IMR-90 (cell line): ENCODE results near the gene GALNT14. TPM values are rescaled to one million over a fixed set of nuclear protein-coding genes. Genes with fewer than 3 reads are reported as not detected.

Experiments
- ATAC-seq: fragments of 200-7000 bp; cut with Tn5 transposase; 2 replicates; pipeline ENCODE4 v1.9.1; 2020; ENCODE audit warnings: low read depth, mild to moderate bottlenecking, moderate library complexity
- BruUV-seq: library from RNA; stranded (reverse); fragments of 400-500 nt; replicated peaks from 2 replicates; lab custom pipeline; 2021; lab: Mats Ljungman, UMichigan
- CTCF ChIA-PET: fragments of 300-600 bp; formaldehyde crosslinking; extraction: SDS; loops from one replicate; lab custom pipeline; 2021; ENCODE audit warnings: antibody characterized with exemption; lab: Yijun Ruan, JAX
- POLR2A ChIA-PET: fragments of 300-600 bp; sonication (Branson Sonifier 250); formaldehyde crosslinking; loops from one replicate; lab custom pipeline; 2022; ENCODE audit warnings: antibody characterized with exemption; ENCODE audit not compliant: unreplicated experiment; lab: Charles Lee
- DNase-seq: peaks from one replicate; pipeline ENCODE4 v3.0.0; 2013
- H2AFZ ChIP-seq: replicated peaks from 2 replicates; pipeline ENCODE3; 2013; ENCODE audit warnings: low read length, mild to moderate bottlenecking; ENCODE audit not compliant: poor library complexity
- H2AK5ac ChIP-seq: 2 replicates; pipeline ENCODE4 v1.6.1; 2013; ENCODE audit warnings: low read depth, low read length, inconsistent platforms
- H2AK9ac ChIP-seq: replicated peaks from 2 replicates; pipeline ENCODE3; 2013; ENCODE audit warnings: mild to moderate bottlenecking, low read depth, low read length, moderate library complexity; ENCODE audit not compliant: poor library complexity
- H2BK120ac ChIP-seq: 2 replicates; pipeline ENCODE4 v1.6.1; 2013; ENCODE audit warnings: low read depth, low read length, inconsistent platforms
- H2BK15ac ChIP-seq: 3 replicates; pipeline ENCODE4 v1.6.1; 2013; ENCODE audit warnings: low read depth, low read length, inconsistent platforms
- H2BK20ac ChIP-seq: 2 replicates; pipeline ENCODE4 v1.6.1; 2013; ENCODE audit warnings: low read depth, mild to moderate bottlenecking, inconsistent platforms, low read length, moderate library complexity
- H2BK5ac ChIP-seq: 2 replicates; pipeline ENCODE4 v1.6.1; 2013; ENCODE audit warnings: mild to moderate bottlenecking, low read depth, low read length, inconsistent platforms; ENCODE audit not compliant: poor library complexity, severe bottlenecking
- H3K14ac ChIP-seq: replicated peaks from 2 replicates; pipeline ENCODE4 v1.6.1; 2013; ENCODE audit warnings: low read depth, low read length, inconsistent platforms
- H3K18ac ChIP-seq: 2 replicates; pipeline ENCODE4 v1.6.1; 2013; ENCODE audit warnings: low read depth, low read length, control low read depth
- H3K23ac ChIP-seq: 2 replicates; pipeline ENCODE4 v1.6.1; 2013; ENCODE audit warnings: low read depth, low read length, inconsistent platforms
- H3K27ac ChIP-seq: 2 replicates; pipeline ENCODE4 v1.5.1; 2013; ENCODE audit warnings: mild to moderate bottlenecking, control low read depth, low read length; ENCODE audit not compliant: insufficient read depth
- H3K27me3 ChIP-seq: 2 replicates; pipeline ENCODE4 v1.6.1; 2013; ENCODE audit warnings: low read length; ENCODE audit not compliant: control insufficient read depth, insufficient read depth
- H3K36me3 ChIP-seq: 2 replicates; pipeline ENCODE4 v1.6.1; 2013; ENCODE audit warnings: low read length, mixed read lengths; ENCODE audit not compliant: control insufficient read depth, insufficient read depth
- H3K4ac ChIP-seq: 2 replicates; pipeline ENCODE4 v1.6.1; 2013; ENCODE audit warnings: low read depth, low read length, inconsistent platforms
- H3K4me1 ChIP-seq: 2 replicates; pipeline ENCODE4 v1.6.1; 2013; ENCODE audit warnings: low read length, mixed read lengths; ENCODE audit not compliant: control insufficient read depth, insufficient read depth
- H3K4me2 ChIP-seq: 2 replicates; pipeline ENCODE4 v1.6.1; 2013; ENCODE audit warnings: low read depth, mild to moderate bottlenecking, control low read depth, low read length, moderate library complexity
- H3K4me3 ChIP-seq: 2 replicates; pipeline ENCODE4 v1.5.1; 2013; ENCODE audit warnings: low read depth, mild to moderate bottlenecking, control low read depth, low read length, moderate library complexity; ENCODE audit not compliant: insufficient read depth
- H3K56ac ChIP-seq: 2 replicates; pipeline ENCODE4 v1.6.1; 2013; ENCODE audit warnings: low read length, inconsistent platforms; ENCODE audit not compliant: insufficient read depth; ENCODE audit errors: extremely low read depth
- H3K79me1 ChIP-seq, 2 experiments: 2 replicates each; pipeline ENCODE4 v1.6.1; 2013; ENCODE audit warnings: low read length in 2 of 2, inconsistent platforms in 1 of 2, low read depth in 1 of 2
- H3K9ac ChIP-seq: 2 replicates; pipeline ENCODE4 v1.6.1; 2013; ENCODE audit warnings: low read depth, low read length, control low read depth
- H3K9me1 ChIP-seq: 2 replicates; pipeline ENCODE4 v1.6.1; 2013; ENCODE audit warnings: low read length, inconsistent platforms; ENCODE audit not compliant: insufficient read depth
- H3K9me3 ChIP-seq: 2 replicates; pipeline ENCODE4 v1.6.1; 2013; ENCODE audit warnings: low read length; ENCODE audit not compliant: control insufficient read depth, insufficient read depth
- H4K20me1 ChIP-seq: 2 replicates; pipeline ENCODE4 v1.6.1; 2013; ENCODE audit warnings: low read length, inconsistent platforms; ENCODE audit not compliant: insufficient read depth
- H4K5ac ChIP-seq: 2 replicates; pipeline ENCODE4 v1.6.1; 2013; ENCODE audit warnings: mild to moderate bottlenecking, low read depth, low read length, control low read depth
- H4K8ac ChIP-seq, 2 experiments: 2 replicates each; pipeline ENCODE4 v1.6.1; 2013; ENCODE audit warnings: low read depth in 2 of 2, low read length in 2 of 2, control low read depth in 1 of 2, inconsistent platforms in 1 of 2
- H4K91ac ChIP-seq: 2 replicates; pipeline ENCODE4 v1.6.1; 2013; ENCODE audit warnings: low read depth, low read length, inconsistent platforms; ENCODE audit not compliant: insufficient read depth
- BHLHE40 ChIP-seq: fragments of 150-350 bp; IDR thresholded peaks from 2 replicates; pipeline ENCODE4 v1.6.1; 2016; ENCODE audit warnings: mild to moderate bottlenecking, low read depth, low read length
- CEBPB ChIP-seq: IDR thresholded peaks from 2 replicates; pipeline ENCODE4 v1.6.1; 2012; ENCODE audit warnings: low read depth, low read length, improper control_type of control experiment
- NFE2L2 ChIP-seq: fragments of 150-350 bp; IDR thresholded peaks from 2 replicates; pipeline ENCODE4 v1.6.1; 2016; ENCODE audit warnings: low read depth, mild to moderate bottlenecking, low read length
- RAD21 ChIP-seq: IDR thresholded peaks from 2 replicates; pipeline ENCODE4 v1.6.1; 2012; ENCODE audit warnings: low read length, improper control_type of control experiment
- RCOR1 ChIP-seq: IDR thresholded peaks from 2 replicates; pipeline ENCODE4 v1.6.1; 2012; ENCODE audit warnings: mild to moderate bottlenecking, low read length, improper control_type of control experiment; ENCODE audit not compliant: insufficient replicate concordance
- WGBS, 2 experiments: methylation state at CpG; one replicate each; pipeline versions ENCODE4 v1.1.5 to v1.1.7; 2013; ENCODE audit warnings: missing lambda C conversion rate in 2 of 2; ENCODE audit not compliant: insufficient read length in 1 of 2; ENCODE audit errors: extremely low coverage in 2 of 2; 5-methylcytosine and 5-hydroxymethylcytosine counted together
- dilution Hi-C: fragments of 300-500 bp; cut with HindIII; formaldehyde crosslinking; loops from one replicate; pipeline ENCODE4 v1.14.3; 2018; ENCODE audit warnings: low sequenced_read_pairs; ENCODE audit not compliant: unreplicated experiment
- in situ Hi-C: fragments of 300-500 bp; cut with MboI; formaldehyde crosslinking; loops from 3 replicates; pipeline ENCODE4 v1.14.3; 2019; ENCODE audit warnings: low sequenced_read_pairs, inconsistent platforms, mixed read lengths
- intact Hi-C: fragments of 100-400 bp; cut with micrococcal nuclease; formaldehyde crosslinking; loops from 2 replicates; pipeline ENCODE4 v1.10.0; 2022
- polyA plus RNA-seq, 3 experiments: library from polyadenylated mRNA; depleted of rRNA; stranded (reverse); fragments of >200 nt; gene quantifications; 2 replicates each; pipeline ENCODE4 v1.2.3, GENCODE V29; 2012; ENCODE audit warnings: low replicate concordance in 1 of 3
- total RNA-seq: library from RNA; depleted of rRNA; stranded (reverse); fragments of >200 nt; gene quantifications from 2 replicates; pipeline ENCODE4 v1.2.3, GENCODE V29; 2012

GALNT14 gene
- total and polyA plus RNA-seq, 2 of the 4 experiments (the other 2 are of a cell fraction) = 0.15 to 0.18 TPM

GRCh38 chr2:30897539-30897938 is 240.7 kb downstream of the GALNT14 start:
- Histone ChIP-seq H3K18ac (no peak overlapping the region), H2AK9ac (no peak overlapping the region), H3K4me1 (no peaks in the 10 kb centered on the region), H3K4me3 (no peak overlapping the region), H2BK20ac (no peak overlapping the region), H3K14ac (no peak overlapping the region), H3K9ac (no peak overlapping the region), H3K56ac (no peak overlapping the region), H3K27ac (no peak overlapping the region), H2BK5ac (no peak overlapping the region), H2AK5ac (no peak overlapping the region), H3K4me2 (no peak overlapping the region), H4K91ac (no peak overlapping the region), H2BK15ac (no peak overlapping the region), H2BK120ac (no peak overlapping the region), H3K27me3 (no peaks in the 10 kb centered on the region), H3K36me3 (no peaks in the 10 kb centered on the region), H3K4ac (no peak overlapping the region), H4K20me1 (no peaks in the 10 kb centered on the region), H2AFZ (no peak overlapping the region), H4K5ac (no peak overlapping the region), H3K9me1 (no peaks in the 10 kb centered on the region), H3K79me1 (no peaks in the 10 kb centered on the region), H3K23ac (no peak overlapping the region), H3K9me3 (no peaks in the 10 kb centered on the region), H4K8ac (no peak overlapping the region)
- intact Hi-C loops = no loop called here
- no TSS peak for BruUV-seq
- POLR2A ChIA-PET = no interaction called here
- TF ChIP-seq NFE2L2 (no peak), RCOR1 (no peak), BHLHE40 (no peak), CEBPB (no peak), RAD21 (no peak)
- in situ Hi-C loops = no loop called here
- DNase-seq (no peak), ATAC-seq (no peak)
- WGBS, 2 experiments = 64% methylated on average over 9 of the region's 13 CpGs; no CpG with 5 or more reads in 1 of the 2 experiments
- CTCF ChIA-PET = no interaction called here
- dilution Hi-C loops = no loop called here
